ENCODE results near the gene ADAMTS13. TPM values are rescaled to one million over a fixed set of nuclear protein-coding genes. Genes with fewer than 3 reads are reported as not detected.
A peak's percentile ranks its signal among the peaks of the same experiment; 100 is the strongest.

ADAMTS13 gene
- total RNA-seq, 1 donor: 1.3 TPM

GRCh38 chr9:133474215-133474614 lies 52.0 kb downstream of the ADAMTS13 start:
- no peak overlapping the region for H3K4me3 ChIP-seq (ENCODE audit: low read depth, low read length)
- no peak for DNase-seq (ENCODE audit: low read depth)
- no peak for TF ChIP-seq CTCF (IDR thresholded peaks at IDR 0.05; ENCODE audit: insufficient read depth, low read depth, low read length)

GRCh38 chr9:133474853-133475252 lies 52.7 kb downstream of the ADAMTS13 start:
- H3K4me3 ChIP-seq (ENCODE audit: low read depth, low read length): no peak overlapping the region
- no peak for DNase-seq (ENCODE audit: low read depth)
- no peak for TF ChIP-seq CTCF (IDR thresholded peaks at IDR 0.05; ENCODE audit: insufficient read depth, low read depth, low read length)

GRCh38 chr9:133475292-133476012 lies 53.3 kb downstream of the ADAMTS13 start:
- no peak for DNase-seq (ENCODE audit: low read depth)
- H3K4me3 ChIP-seq (ENCODE audit: low read depth, low read length): no peak overlapping the region
- TF ChIP-seq CTCF (IDR thresholded peaks at IDR 0.05; ENCODE audit: insufficient read depth, low read depth, low read length): no peak

- TF ChIP-seq CTCF (IDR thresholded peaks at IDR 0.05; ENCODE audit: insufficient read depth, low read depth, low read length): no peak
- DNase-seq (ENCODE audit: low read depth): peak; percentile 70
- H3K4me3 ChIP-seq (ENCODE audit: low read depth, low read length): no peak overlapping the region
These were observed 54.1 kb downstream of the ADAMTS13 start for GRCh38 chr9:133476036-133476931.

GRCh38 chr9:133476941-133477340 lies 54.8 kb downstream of the ADAMTS13 start:
- no peak for TF ChIP-seq CTCF (IDR thresholded peaks at IDR 0.05; ENCODE audit: insufficient read depth, low read depth, low read length)
- no peak for DNase-seq (ENCODE audit: low read depth)

GRCh38 chr9:133477461-133477860 lies 55.3 kb downstream of the ADAMTS13 start:
- no peak overlapping the region for H3K4me3 ChIP-seq (ENCODE audit: low read depth, low read length)
- no peak for TF ChIP-seq CTCF (IDR thresholded peaks at IDR 0.05; ENCODE audit: insufficient read depth, low read depth, low read length)
- DNase-seq (ENCODE audit: low read depth): no peak

More at GRCh38 chr9:133476941-133477340, 54.8 kb downstream of the ADAMTS13 start:
- H3K4me3 ChIP-seq (ENCODE audit: low read depth, low read length): no peak overlapping the region
